Dedifferentiated amniotic fluid mesenchymal stem cell (primary cell): ENCODE results near the gene PGAP1.

Experiments
- DNase-seq: peaks from one replicate; pipeline ENCODE4 v3.0.0-alpha.2; 2016; ENCODE audit errors: extremely low spot score

PGAP1 gene, protein sequence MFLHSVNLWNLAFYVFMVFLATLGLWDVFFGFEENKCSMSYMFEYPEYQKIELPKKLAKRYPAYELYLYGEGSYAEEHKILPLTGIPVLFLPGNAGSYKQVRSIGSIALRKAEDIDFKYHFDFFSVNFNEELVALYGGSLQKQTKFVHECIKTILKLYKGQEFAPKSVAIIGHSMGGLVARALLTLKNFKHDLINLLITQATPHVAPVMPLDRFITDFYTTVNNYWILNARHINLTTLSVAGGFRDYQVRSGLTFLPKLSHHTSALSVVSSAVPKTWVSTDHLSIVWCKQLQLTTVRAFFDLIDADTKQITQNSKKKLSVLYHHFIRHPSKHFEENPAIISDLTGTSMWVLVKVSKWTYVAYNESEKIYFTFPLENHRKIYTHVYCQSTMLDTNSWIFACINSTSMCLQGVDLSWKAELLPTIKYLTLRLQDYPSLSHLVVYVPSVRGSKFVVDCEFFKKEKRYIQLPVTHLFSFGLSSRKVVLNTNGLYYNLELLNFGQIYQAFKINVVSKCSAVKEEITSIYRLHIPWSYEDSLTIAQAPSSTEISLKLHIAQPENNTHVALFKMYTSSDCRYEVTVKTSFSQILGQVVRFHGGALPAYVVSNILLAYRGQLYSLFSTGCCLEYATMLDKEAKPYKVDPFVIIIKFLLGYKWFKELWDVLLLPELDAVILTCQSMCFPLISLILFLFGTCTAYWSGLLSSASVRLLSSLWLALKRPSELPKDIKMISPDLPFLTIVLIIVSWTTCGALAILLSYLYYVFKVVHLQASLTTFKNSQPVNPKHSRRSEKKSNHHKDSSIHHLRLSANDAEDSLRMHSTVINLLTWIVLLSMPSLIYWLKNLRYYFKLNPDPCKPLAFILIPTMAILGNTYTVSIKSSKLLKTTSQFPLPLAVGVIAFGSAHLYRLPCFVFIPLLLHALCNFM

DNA sequence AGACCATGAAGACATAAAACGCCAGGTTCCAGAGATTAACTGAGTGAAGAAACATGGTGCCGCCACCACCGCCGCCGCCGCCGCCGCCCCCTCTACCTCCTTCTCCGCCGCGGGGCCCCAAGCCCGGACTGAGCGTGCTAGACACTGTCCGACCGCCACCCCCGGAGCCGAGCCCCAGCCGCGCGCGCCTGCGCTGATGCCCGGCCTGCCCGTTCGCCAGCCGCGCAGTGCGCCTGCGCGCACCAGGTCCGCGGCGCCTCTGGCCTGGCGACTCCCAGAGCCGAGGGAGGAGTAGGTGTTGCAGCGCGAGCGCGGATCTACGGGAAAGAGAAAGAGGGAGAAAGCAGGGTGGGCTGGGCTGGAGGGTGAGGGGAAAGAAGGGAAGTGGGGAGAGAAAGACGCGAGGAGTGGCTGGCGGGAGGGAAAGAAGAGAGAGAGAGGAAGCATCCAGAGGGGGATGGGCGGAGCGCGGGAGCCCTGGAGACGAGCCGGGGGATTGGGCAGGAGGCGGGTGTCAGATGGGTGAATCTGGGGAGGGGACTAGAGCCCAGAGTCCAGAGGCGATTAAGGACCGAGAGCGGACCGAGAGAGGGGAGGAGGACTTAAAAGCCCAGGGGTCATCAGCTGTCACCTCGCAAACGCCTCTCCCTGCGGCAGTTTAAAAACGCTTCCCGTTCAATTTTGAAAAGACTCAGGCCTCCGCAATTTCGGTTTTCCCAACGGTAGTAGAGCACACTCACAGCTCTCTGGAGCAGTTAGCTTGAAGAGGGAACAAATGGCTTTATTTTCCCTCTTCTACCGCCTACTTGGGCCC lies at the start of gene PGAP1:
Gene PGAP1, minus strand, starts transcription at position 146 of the 814 bp plus-strand sequence. Its CDS starts 91 bp downstream, at position 55.
- DNase-seq = peak; percentile 81

DNA sequence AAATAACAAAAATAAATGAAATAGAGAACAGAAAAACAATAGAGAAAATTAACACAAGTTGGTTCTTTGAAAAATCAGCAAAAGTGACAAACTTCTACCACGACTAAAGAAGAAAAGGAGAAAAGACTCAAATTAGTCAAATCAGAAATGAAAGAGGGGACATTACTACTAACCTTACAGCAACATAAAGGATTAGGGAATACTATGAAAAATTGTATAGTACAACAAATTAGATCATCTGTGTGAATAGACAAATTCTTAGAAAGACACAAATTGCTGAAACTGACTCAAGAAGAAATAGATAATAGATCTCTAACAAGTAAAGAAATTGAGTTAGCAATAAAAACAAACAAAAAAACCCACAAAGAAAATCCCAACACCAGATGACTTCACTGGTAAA lies 48.5 kb upstream of the PGAP1 start:
- DNase-seq = no peak

DNA sequence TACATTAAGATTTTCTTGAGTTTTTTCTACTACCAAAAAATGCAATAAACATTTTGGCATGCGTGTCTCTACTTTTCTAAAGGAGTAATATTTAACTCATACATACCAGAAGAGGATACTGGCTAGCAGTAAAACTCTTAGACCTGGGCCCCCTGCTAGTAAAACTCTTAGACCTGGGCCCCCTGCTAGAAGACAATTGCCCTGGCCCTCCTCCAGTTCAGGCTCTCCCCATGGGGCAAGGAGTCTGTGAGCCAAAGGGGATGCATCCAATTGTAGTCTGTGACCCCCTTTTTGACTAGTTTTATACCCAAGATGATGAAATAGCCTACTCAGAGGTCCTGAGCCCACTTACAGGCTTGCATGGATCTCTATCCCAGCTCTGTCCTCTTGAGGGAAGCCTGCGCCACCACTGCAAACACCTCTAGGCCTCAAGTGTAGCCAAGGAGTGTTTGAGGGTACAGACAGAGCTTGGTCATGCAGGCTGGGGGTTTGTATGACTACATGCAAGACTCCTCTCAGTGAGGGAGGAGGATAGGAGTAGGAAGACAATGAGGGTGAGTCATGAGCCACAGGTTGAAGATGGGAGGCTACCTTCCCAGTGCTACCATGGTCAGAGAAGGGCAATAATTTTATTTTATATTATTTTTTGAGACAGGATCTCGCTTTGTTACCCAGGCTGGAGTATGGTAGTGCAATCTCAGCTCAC lies 45.2 kb upstream of the PGAP1 start:
- DNase-seq = no peak

DNA sequence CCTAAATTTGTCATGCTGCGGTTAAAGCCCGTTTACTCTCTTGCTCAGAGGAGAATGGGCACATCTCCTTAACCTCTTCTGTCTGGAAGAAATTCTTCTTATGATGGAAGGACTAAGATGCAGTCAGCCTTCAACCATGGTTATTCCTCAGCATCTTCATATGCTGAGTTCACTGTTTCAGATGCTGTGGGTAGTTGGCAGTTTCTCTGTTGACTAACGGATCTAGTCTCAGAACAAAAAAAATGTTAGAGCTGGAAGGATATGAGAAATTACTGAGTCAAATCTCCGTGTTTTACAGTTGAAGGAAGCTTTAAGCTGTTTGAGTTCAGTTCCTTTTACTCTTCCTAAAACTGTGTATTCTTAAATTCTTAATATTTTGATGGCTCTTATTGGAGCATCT lies 43.6 kb upstream of the PGAP1 start:
- DNase-seq = no peak

DNA sequence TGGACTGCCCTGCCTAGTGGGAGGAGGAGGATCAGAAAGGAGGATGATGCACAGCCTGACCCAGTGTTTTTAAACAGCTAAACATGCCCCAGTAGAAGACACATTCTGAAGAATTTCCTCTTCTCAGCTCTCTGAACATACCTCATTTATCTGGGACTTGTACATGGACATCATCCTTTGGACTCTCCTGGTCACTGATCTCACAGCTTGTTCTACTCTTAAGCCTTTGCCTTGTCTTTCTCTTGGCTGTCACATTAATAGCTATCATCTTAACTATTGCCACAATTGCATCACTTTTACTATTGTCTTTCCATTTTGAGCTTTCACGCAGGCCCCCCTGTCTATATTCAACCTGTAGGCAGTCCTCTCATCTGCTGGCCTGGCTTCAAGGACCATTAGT lies 42.0 kb upstream of the PGAP1 start:
- no peak for DNase-seq

DNA sequence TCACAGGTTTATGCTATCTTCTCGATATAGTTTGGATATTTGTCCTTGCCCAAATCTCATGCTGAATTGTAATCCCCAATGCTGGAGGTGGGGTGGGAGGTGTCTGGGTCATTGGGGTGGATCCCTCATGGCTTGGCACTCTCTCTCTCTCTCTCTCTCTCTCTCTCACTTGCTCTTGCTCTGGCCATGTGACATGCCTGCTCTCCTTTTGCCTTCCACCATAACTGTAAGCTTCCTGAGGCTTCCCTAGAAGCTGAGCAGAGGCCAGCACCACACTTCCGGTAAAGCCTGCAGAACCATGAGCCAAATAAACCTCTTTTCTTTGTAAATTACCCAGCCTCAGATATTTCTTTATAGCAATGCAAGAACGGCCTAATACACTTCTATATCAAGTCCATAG lies 41.3 kb upstream of the PGAP1 start:
- DNase-seq = no peak

DNA sequence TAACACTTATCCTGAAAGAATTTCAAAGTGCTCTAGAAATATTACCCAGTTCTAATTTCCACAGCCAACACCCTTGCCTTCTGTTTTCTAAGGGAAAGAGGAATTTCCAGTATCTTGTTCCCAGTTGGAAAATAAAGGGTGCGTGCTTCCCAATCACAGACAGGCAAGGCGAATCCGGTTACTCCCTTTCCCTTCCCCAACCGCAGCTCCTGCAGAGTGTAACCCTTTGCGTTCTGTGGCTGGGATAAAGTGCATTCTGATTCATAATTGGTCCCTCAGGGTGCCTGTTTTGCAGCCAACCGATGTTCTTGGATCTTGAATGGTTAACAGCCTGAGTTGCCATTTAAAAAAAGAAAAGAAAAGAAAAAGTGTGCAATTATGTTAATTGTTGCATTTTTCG lies 40.6 kb upstream of the PGAP1 start:
- peak; percentile 26 for DNase-seq

DNA sequence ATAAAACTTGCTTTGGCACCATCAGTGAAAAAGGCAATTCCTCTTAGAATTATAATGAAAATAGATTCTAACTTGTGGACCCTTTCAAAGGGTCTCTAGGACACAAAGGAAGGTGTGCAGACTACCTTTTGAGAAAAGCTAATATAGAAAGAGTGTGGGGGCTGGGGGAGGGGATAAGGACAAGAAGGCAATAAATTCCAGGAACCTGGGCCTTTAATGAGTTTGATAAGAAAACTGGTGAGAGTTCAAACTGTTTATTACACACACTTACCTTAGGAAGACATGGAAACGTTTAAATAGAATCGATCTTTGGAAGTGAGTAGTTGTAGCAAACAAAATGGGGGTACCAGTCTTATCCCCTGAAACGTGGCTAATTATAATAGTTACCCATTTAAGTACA lies 39.6 kb upstream of the PGAP1 start:
- DNase-seq = no peak

DNA sequence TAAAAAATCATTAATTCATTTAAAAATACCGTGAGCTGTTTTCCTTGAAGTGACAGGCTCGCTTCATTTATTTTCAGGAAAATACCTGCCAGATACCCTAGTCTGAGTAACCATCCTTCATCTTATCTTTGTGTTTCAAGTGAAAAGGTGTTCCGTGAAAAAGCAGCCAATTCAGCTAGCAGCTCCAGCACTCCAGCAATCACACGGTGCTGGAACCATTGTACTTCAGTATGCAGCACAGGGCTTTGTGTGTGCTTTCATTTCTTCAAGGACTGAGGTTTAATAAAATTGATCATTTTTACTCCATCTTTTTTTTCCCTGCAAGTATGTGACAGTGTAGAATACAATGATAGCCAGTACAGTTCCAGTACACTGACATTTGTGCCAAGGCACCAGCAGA lies 39.1 kb upstream of the PGAP1 start:
- no peak for DNase-seq

DNA sequence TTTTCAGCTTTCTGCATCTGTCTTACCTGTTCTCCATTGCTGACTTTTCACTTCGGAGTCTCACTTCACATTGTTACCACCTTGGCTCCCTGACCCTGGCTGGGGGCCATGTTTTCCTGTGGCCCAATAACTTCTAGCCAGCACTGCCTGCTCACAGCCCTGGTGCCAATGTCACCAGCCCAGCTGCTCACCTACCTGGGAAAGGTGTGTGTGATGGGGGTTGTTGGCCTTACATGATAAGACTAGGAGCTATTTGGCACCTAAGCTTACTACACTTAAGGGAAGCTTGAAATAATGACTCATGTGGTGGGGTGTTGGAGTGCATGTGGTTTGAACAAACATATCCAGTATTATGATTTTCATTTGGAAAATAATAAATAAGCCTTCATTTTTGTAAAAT lies 37.5 kb upstream of the PGAP1 start:
- DNase-seq = no peak

DNA sequence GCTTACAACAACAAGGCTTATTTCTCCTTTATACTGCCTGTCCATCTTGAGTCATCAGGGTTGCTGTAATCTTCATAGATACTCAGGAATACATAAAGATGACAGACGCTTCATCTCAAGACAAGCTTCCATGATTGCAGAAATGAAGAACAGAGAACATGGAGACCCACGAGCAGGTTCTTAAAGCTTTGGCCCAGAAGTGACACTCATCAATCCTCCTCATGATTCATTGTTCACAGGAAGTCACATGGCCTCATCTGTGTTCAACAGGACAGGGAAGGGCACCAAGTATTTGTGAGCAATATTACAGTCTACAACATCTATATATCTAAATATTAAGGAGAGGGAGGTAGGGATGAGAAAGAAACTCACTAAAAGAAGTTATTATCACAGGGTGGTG lies 36.5 kb upstream of the PGAP1 start:
- no peak for DNase-seq

DNA sequence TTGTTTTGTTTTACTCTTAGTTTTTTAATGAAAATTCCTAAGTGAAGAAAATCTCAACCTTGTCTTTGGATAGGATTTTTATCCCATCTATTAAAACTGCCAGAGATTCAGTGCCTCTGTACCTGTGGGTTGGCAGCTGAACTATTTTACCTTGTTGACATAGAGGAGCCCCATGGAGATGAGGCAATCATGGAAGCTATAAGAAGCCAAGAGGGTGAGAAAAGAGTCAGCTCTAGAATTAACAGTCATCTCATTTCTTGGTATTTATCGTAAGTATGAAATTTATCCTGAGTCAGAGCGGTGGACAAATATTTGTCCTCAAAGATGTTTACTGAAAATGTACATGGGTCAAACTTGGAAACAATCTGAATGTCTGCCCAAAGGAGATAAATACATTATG lies 35.8 kb upstream of the PGAP1 start:
- DNase-seq = no peak

DNA sequence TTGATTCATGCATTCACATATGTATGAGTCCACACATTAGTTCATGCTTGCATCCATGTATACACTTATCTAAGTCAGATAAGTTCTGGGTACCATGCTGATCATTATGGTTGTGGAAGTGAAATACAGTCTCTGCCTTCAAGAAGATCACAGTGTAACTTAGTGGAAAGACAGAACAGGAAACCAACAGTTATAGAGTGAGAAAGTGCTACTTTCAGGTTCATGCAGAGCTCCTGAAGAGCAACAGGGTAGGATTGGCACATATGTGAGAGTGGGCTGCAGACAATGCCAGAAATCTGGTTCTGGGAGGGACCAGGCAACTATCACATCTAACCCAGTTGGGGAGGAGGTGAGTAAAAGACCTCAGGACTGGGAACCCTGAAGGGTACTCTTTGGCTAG lies 35.4 kb upstream of the PGAP1 start:
- DNase-seq = no peak

DNA sequence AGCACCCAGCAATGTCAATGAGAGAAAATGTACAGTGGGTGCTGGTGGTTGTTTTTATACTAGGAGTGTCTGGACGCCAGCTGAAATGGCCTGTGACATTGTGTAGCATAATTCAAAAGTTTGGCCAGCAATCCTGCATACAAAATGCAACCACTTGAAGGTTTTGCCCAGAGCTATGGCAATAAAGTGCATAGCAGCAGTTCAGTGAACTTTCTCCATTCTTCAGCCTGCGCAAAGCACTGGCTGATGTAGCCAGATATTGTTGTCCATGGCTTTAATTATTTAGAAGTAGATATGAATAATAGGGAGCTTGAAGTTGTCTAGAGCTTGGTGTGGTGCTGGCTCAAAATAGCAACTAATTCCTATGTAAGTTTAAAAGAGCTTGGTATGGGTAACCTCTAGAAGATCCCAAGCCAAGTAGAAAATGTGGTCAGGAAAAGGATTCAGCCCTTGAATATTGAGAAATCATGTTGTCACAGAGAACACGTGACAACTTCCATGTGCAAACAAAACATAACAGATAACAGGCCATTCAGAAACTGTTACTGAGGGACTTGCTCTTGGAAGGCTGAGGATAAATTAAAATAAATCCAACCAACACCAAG lies 33.3 kb upstream of the PGAP1 start:
- no peak for DNase-seq

DNA sequence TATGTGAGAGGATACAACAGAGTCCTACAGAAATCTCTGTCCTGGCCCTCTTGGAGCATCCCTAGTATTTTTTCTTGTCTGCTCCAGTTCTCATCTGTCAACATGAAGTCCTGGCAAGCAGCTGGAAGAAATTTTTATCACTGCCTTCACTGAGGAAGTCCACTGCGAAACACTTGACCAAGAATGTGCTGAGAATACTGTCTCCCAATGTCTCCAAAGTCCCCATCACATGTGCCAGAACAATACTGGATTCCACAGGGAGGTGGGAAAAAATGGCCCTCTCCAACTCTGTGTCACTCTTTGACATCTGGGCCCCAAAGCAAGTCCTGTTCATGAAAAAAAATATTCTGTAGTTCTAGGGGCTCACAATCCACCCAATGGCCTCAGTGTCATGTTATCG lies 32.8 kb upstream of the PGAP1 start:
- DNase-seq = no peak

DNA sequence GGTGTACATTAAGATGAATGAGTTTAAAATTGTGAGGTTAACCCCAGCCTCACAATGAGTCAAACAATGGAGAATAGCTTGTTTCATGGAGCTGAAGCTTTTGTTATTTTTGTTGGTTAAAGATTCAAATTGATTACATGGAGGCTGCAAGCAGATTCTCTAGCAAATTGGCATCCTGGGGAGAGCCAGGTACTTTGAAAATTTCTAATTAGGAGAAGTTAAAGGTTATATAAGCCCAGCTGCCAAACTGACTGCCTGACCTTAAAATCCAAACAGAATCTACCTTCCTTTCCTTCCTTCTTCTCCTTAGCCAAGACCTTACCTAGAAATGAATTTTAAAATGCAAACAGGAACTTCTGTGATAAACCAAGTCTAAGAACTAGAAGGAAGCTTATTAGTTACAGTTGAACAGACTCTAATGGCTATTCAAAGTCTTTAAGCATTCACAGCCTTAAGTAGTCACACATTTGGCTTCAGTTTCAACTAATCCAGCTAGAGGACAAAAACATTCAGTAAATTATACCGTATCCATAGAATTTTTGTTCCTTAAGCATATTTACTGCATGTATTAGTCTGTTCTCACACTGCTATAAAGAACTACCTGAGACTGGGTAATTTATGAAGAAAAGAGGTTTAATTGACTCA lies 31.5 kb upstream of the PGAP1 start:
- no peak for DNase-seq

DNA sequence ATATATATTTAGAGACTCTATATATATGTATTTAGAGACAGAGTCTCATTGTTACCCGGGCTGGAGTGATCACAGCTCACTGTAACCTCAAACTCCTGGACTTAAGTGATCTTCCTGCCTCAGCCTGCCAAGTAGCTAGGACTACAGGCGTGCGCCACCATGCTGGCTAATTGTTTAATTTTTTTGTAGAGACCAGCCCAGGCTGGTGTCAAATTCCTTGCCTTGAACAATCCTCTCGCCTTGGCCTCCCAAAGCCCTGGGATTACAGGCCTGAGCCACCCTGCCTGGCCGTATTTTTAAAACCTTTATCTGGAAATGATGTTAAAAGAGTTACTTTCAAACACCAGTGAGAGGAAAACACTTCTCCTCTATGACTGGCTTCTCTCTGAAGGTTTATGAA lies 30.9 kb upstream of the PGAP1 start:
- no peak for DNase-seq

DNA sequence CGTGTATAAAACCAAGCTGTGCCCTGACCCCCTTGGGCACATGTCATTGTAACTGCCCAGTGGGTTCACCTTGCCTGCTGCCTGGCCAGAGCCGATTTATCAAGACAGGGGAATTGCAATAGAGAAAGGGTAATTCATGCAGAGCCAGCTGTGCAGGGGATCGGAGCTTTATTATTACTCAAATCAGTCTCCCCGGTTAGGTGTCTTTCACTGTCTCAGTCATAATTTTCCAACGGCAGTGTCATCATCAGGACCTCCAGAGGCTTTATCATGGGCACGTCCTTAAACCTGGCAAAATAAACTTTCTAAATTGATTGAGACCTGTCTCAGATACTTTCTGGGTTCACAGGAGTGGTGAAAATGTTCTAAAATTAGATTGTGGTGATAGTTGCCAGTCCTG lies 29.6 kb upstream of the PGAP1 start:
- no peak for DNase-seq

DNA sequence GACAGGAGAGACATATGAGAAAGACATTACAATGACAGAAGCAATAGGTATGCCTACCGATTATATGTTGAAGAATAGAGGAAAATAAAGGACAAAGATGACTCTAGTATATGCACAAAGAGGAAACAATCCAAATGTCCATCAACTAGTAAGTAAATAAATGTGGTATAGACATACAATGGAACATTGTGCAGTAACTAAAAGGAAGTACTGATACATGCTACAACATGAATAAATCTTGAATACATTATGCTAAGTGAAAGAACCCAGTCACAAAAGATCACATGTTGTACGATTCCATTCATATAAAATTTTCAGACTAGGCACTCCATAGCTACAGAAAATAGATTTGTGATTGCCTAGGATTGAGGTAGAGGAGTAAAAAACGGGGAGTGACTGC lies 28.5 kb upstream of the PGAP1 start:
- no peak for DNase-seq

DNA sequence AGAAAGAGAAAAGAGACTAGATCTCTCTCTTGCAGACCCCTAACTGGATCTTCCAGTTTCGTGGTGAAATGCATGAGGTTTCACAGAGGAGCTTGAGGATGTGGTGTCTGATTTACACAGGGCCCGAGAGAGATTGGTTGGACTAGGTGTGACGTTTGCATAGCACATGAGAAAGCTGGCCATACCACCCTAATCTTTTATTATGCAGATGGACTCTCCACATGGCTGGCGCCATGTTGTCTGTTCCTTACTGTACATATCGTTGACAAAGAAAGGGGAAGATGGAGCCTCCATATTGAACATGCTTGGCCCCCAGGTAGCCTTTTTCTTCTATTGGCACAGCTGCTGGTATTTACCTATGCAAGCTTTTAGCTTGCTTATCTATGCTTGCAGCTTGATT lies 27.5 kb upstream of the PGAP1 start:
- DNase-seq = no peak

DNA sequence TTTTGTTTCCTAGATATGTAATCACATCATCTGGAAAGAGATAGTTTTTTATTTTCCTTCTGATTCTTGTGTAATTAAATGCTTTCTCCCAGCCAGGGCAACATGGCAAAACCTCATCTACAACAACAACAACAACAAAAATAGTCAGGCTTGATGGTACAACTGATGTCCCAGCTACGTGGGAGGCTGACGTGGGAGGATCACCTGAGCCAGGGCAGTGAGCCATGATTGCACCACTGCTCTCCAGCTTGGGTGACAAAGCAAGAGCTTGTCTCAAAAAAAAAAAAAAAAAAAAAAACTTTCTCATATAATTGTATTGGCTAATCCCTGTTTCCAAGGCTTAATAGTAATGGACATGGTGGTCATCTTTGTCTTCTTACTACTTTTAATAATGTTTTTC lies 26.4 kb upstream of the PGAP1 start:
- DNase-seq = no peak
